ENCODE measurements around the gene WDR35.

- TF ChIP-seq CTCF (IDR thresholded peaks at IDR 0.05) (no peak), POLR2A (IDR thresholded peaks at IDR 0.05) (no peak)
These were observed 46.2 kb upstream of the WDR35 start for GRCh38 chr2:20035955-20036666.

Measured in tibial nerve (tissue), 3 donors.